ENCODE data around the gene GSTM1.

DNA sequence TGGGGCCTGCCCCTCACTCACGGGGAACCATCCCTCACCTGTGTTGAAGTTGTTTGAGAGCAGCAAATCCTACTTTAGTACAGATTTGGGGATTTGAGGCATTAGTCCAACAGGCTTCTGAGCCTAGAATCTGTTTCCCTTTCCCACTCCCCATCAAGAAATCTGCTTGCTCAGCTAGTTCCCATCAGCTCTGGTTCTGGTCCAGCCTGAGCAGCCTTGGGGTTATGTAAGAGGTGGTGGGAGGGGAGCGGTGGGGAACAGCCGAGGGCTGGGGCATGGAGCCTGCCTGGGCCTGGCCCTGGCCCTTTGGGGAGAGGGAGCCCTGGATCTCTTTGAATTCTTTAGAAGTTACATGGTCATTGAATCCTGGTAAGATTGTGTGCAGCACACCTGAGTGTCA, 28.5 kb downstream of the GSTM1 start:
- no peak for TF ChIP-seq POLR2AphosphoS5 (IDR thresholded peaks at IDR 0.05; ENCODE audit: low read depth, low read length)
- no peak for TF ChIP-seq POLR2A (IDR thresholded peaks at IDR 0.05; ENCODE audit: low read depth, low read length)
- TF ChIP-seq TAF1 (IDR thresholded peaks at IDR 0.05; ENCODE audit: low read depth, low read length) = no peak
